HepG2 (cell line): ENCODE measurements around the gene CNBD2. TPM values are rescaled to one million over a fixed set of nuclear protein-coding genes. Genes with fewer than 3 reads are reported as not detected.
A peak's percentile ranks its signal among the peaks of the same experiment; 100 is the strongest.

Experiments
- ATAC-seq: fragments of 200-7000 bp; cut with Tn5 transposase; 3 replicates; pipeline ENCODE4 v1.9.1; 2020; ENCODE audit warnings: mild to moderate bottlenecking, moderate library complexity
- BruUV-seq: library from RNA; stranded (reverse); fragments of 400-500 nt; replicated peaks from 2 replicates; lab custom pipeline; 2021; lab: Mats Ljungman, UMichigan
- CTCF ChIA-PET: fragments of 300-600 bp; formaldehyde crosslinking; extraction: SDS; loops from one replicate; lab custom pipeline; 2021; ENCODE audit warnings: low total read pairs, inconsistent platforms, low intra/inter-chr PET ratio; lab: Yijun Ruan, JAX
- POLR2A ChIA-PET: fragments of 350-600 bp; sonication (Branson Sonifier 250); formaldehyde crosslinking; loops from one replicate; lab custom pipeline; 2020; ENCODE audit warnings: antibody characterized with exemption, inconsistent platforms; lab: Yijun Ruan, JAX
- DNase-seq: peaks from one replicate; pipeline ENCODE4 v3.0.0-alpha.2; 2015; ENCODE audit warnings: low spot score
- FAIRE-seq: peaks from 3 replicates; lab custom pipeline; 2011; peaks lifted over from hg19 to GRCh38; lab: Jason Lieb, UNC
- H2AFZ ChIP-seq: one replicate; pipeline ENCODE4 v1.6.1; 2011; ENCODE audit warnings: low read length, inconsistent platforms
- H3K27ac ChIP-seq: fragments of 300-600 bp; 3 replicates; pipeline ENCODE4 v1.8.0; 2011; ENCODE audit warnings: mixed run types, mild to moderate bottlenecking, mixed read lengths, low read length, inconsistent platforms; ENCODE audit not compliant: insufficient read depth; ENCODE audit errors: extremely low read length
- H3K27me3 ChIP-seq, 2 experiments: fragments of 200-600 bp in 1 of 2; 2 replicates in 1 of 2; 3 replicates in 1 of 2; pipeline versions ENCODE4 v1.6.0 to v1.8.0; 2011; ENCODE audit warnings: low read length in 2 of 2, mild to moderate bottlenecking in 2 of 2, moderate library complexity in 2 of 2, inconsistent platforms in 1 of 2; ENCODE audit not compliant: insufficient read depth in 2 of 2, control insufficient read depth in 1 of 2
- H3K36me3 ChIP-seq, 2 experiments: fragments of 200-600 bp in 1 of 2; replicated peaks in 1 of 2; 2 replicates in 1 of 2; 3 replicates in 1 of 2; pipeline versions ENCODE4 v1.5.1 to v1.8.0; 2011; ENCODE audit warnings: low read length in 2 of 2, inconsistent platforms in 1 of 2; ENCODE audit not compliant: insufficient read depth in 2 of 2, control insufficient read depth in 1 of 2
- H3K4me1 ChIP-seq: 2 replicates; pipeline ENCODE4 v1.5.1; 2012; ENCODE audit warnings: low read length, inconsistent platforms; ENCODE audit not compliant: insufficient read depth
- H3K4me2 ChIP-seq: 2 replicates; pipeline ENCODE4 v1.6.0; 2011; ENCODE audit warnings: low read depth, low read length, inconsistent platforms
- H3K4me3 ChIP-seq, 3 experiments: fragments of 200-600 bp in 1 of 3; sonication (generic), shearing (Covaris generic) in 1 of 3; replicated peaks in 1 of 3; 2 replicates each; pipeline ENCODE4 v1.5.1; 2011 to 2016; ENCODE audit warnings: low read length in 3 of 3, inconsistent platforms in 2 of 3, low read depth in 2 of 3, mild to moderate bottlenecking in 2 of 3, control low read depth in 1 of 3, mixed read lengths in 1 of 3; ENCODE audit not compliant: insufficient read depth in 1 of 3
- H3K79me2 ChIP-seq: one replicate; pipeline ENCODE4 v1.6.1; 2011; ENCODE audit warnings: low read length, inconsistent platforms; ENCODE audit not compliant: insufficient read depth
- H3K9ac ChIP-seq: 2 replicates; pipeline ENCODE4 v1.6.0; 2011; ENCODE audit warnings: mild to moderate bottlenecking, low read depth, low read length, inconsistent platforms; ENCODE audit not compliant: insufficient read depth
- H3K9me3 ChIP-seq: 2 replicates; pipeline ENCODE4 v1.5.1; 2012; ENCODE audit warnings: mild to moderate bottlenecking, low read length
- H4K20me1 ChIP-seq: 2 replicates; pipeline ENCODE4 v1.6.0; 2011; ENCODE audit warnings: inconsistent platforms, mild to moderate bottlenecking, low read length, moderate library complexity; ENCODE audit not compliant: insufficient read depth
- ARNT2 ChIP-seq: sonication (generic); formaldehyde crosslinking; IDR thresholded peaks from 2 replicates; pipeline ENCODE4 v1.8.0; 2022; ENCODE audit warnings: mild to moderate bottlenecking, low read depth, missing genetic modification reagents, moderate library complexity
- BORCS8-MEF2B ChIP-seq: sonication (generic); formaldehyde crosslinking; IDR thresholded peaks from 2 replicates; pipeline ENCODE4 v1.8.0; 2022; ENCODE audit warnings: mild to moderate bottlenecking, missing genetic modification reagents
- JUN ChIP-seq: sonication (generic); formaldehyde crosslinking; IDR thresholded peaks from 2 replicates; pipeline ENCODE4 v1.4.0; 2020; ENCODE audit warnings: mild to moderate bottlenecking, missing genetic modification reagents
- PAX8 ChIP-seq: sonication (generic); formaldehyde crosslinking; IDR thresholded peaks from 2 replicates; pipeline ENCODE4 v1.8.0; 2022; ENCODE audit warnings: mild to moderate bottlenecking, missing genetic modification reagents, borderline replicate concordance
- POLR2A ChIP-seq, 2 experiments: IDR thresholded peaks; 2 replicates each; pipeline ENCODE4 v1.6.1; 2011; ENCODE audit warnings: low read depth in 2 of 2, low read length in 2 of 2, mild to moderate bottlenecking in 1 of 2, moderate library complexity in 1 of 2; ENCODE audit not compliant: insufficient read depth in 1 of 2
- ZBTB1 ChIP-seq: sonication (generic); formaldehyde crosslinking; IDR thresholded peaks from 2 replicates; pipeline ENCODE4 v1.4.0; 2020; ENCODE audit warnings: missing genetic modification reagents, borderline replicate concordance
- ZBTB3 ChIP-seq: sonication (generic); formaldehyde crosslinking; IDR thresholded peaks from 2 replicates; pipeline ENCODE4 v1.4.0; 2020; ENCODE audit warnings: low read depth, mild to moderate bottlenecking, moderate library complexity, missing genetic modification reagents, borderline replicate concordance
- ZEB1 ChIP-seq: IDR thresholded peaks from 2 replicates; pipeline ENCODE4 v1.6.1; 2012; ENCODE audit warnings: mild to moderate bottlenecking, low read depth, inconsistent platforms; ENCODE audit not compliant: insufficient replicate concordance
- ZFP62 ChIP-seq: sonication (generic); formaldehyde crosslinking; IDR thresholded peaks from 2 replicates; pipeline ENCODE4 v1.4.0; 2020; ENCODE audit warnings: missing genetic modification reagents
- ZFY ChIP-seq: sonication (generic); formaldehyde crosslinking; IDR thresholded peaks from 2 replicates; pipeline ENCODE4 v1.4.0; 2020; ENCODE audit warnings: missing genetic modification reagents
- ZNF143 ChIP-seq: sonication (generic); formaldehyde crosslinking; IDR thresholded peaks from 2 replicates; pipeline ENCODE4 v1.4.0; 2020; ENCODE audit warnings: missing genetic modification reagents
- ZNF331 ChIP-seq: sonication (generic); formaldehyde crosslinking; IDR thresholded peaks from 2 replicates; pipeline ENCODE4 v1.4.0; 2020; ENCODE audit warnings: missing genetic modification reagents
- ZNF670 ChIP-seq: sonication (generic); formaldehyde crosslinking; IDR thresholded peaks from 2 replicates; pipeline ENCODE4 v1.8.0; 2022; ENCODE audit warnings: mild to moderate bottlenecking, missing genetic modification reagents, borderline replicate concordance
- ZSCAN21 ChIP-seq: sonication (generic); formaldehyde crosslinking; IDR thresholded peaks from 2 replicates; pipeline ENCODE4 v1.8.0; 2022; ENCODE audit warnings: mild to moderate bottlenecking, missing genetic modification reagents, moderate library complexity, borderline replicate concordance
- WGBS: methylation state at CpG from one replicate; pipeline ENCODE4 v1.1.6; 2017; ENCODE audit warnings: low lambda C conversion rate; 5-methylcytosine and 5-hydroxymethylcytosine counted together
- in situ Hi-C: cut with HindIII; loops from 2 replicates; pipeline ENCODE4 v1.10.0; 2017; ENCODE audit warnings: low pct_unique_long_range_greater_than_20kb; ENCODE audit not compliant: extremely low pct_ligation_motif_present
- intact Hi-C: fragments of 100-400 bp; cut with micrococcal nuclease; formaldehyde crosslinking; loops from one replicate; pipeline ENCODE4 v1.10.0; 2022; ENCODE audit not compliant: unreplicated experiment
- polyA plus RNA-seq, 8 experiments: library from polyadenylated mRNA; depleted of rRNA in 3 of 8; stranded (reverse) in 7 of 8; unstranded in 1 of 8; fragments of >200 nt; fragmentation: Illumina TruSeq in 4 of 8; extraction: Trizol in 4 of 8; gene quantifications; 2 replicates each; pipeline versions ENCODE4 v1.2.1 to v1.2.3, GENCODE V29; 2011 to 2016; ENCODE audit warnings: low read depth in 4 of 8, missing spikeins in 1 of 8, mixed read lengths in 1 of 8; ENCODE audit not compliant: insufficient read depth in 1 of 8
- total RNA-seq, 5 experiments: library from RNA; depleted of rRNA; stranded (reverse); fragments of >200 nt; fragmentation: Illumina TruSeq; extraction: Trizol; gene quantifications; 2 replicates each; pipeline ENCODE4 v1.2.3, GENCODE V29; 2016; ENCODE audit warnings: low read depth in 1 of 5
- TF ChIP-seq, protein P1 (sequence below): sonication (generic); formaldehyde crosslinking; IDR thresholded peaks from 2 replicates; pipeline ENCODE4 v1.4.0; 2020; ENCODE audit warnings: mild to moderate bottlenecking, missing genetic modification reagents, borderline replicate concordance
- TF ChIP-seq, protein P2 (sequence below): sonication (generic); formaldehyde crosslinking; IDR thresholded peaks from 2 replicates; pipeline ENCODE4 v1.8.1; 2022; ENCODE audit warnings: low read depth, mild to moderate bottlenecking, missing genetic modification reagents

CNBD2 gene
- total and polyA plus RNA-seq, 2 of the 13 experiments (the other 11 are each of a cell fraction or from before 2014, with no cell fraction given) = 12.4 to 22.8 TPM

GRCh38 chr20:36050436-36051317 lies 82.3 kb downstream of the CNBD2 start:
- Histone ChIP-seq H3K9ac (peak overlapping the region; percentile 100), H3K4me2 (peak overlapping the region; percentile 71), H3K4me3 (peak overlapping the region; percentile 87 to 99 (median 94)), H3K4me1 (peaks cover 50% of the 10 kb centered on the region), H3K36me3 (no peaks in the 10 kb centered on the region), H3K79me2 (peaks cover 47% of the 10 kb centered on the region), H3K27ac (peak overlapping the region; percentile 95), H4K20me1 (peaks cover 36% of the 10 kb centered on the region), H3K27me3 (no peaks in the 10 kb centered on the region), H3K9me3 (no peaks in the 10 kb centered on the region), H2AFZ (peak overlapping the region; percentile 85)
- ATAC-seq = peak; percentile 97
- peak; percentile 87 for DNase-seq
- CTCF ChIA-PET = no interaction called here
- intact Hi-C loops = no loop called here
- in situ Hi-C loops = no loop called here
- no peak for FAIRE-seq
- POLR2A ChIA-PET = interaction anchor here (1.0 to 2.2 kb wide), 6 partner anchors 14 to 308 kb away, joined by 4 to 9 read pairs (median 6); partner anchors contain the start of gene SCAND1
- BruUV-seq = no TSS peak
- 1% methylated on average over 58 of the region's 75 CpGs for WGBS
- TF ChIP-seq ZNF143 (CRISPR knock-in tag) (peak; percentile 59; the same call in 1 of the 2 replicates), ZBTB1 (CRISPR knock-in tag) (no peak), ZEB1 (no peak), ZNF331 (CRISPR knock-in tag) (peak; percentile 92), ZFY (CRISPR knock-in tag) (peak; percentile 96), ZNF670 (peak; percentile 99; the same call in 1 of the 2 replicates), POLR2A (IDR thresholded peaks at IDR 0.05; ENCODE audit: insufficient read depth in 1 of 2, low read depth in 2 of 2, low read length in 2 of 2) (peak; percentile 99), ZSCAN21 (peak; percentile 95), ZFP62 (no peak), ZBTB3 (peak; percentile 96), BORCS8-MEF2B (CRISPR knock-in tag) (peak; percentile 94), JUN (CRISPR knock-in tag) (peak; percentile 53; the same call in 1 of the 2 replicates), ARNT2 (CRISPR knock-in tag) (peak; percentile 82), PAX8 (CRISPR knock-in tag) (peak; percentile 99)
- TF ChIP-seq, protein P1, sequence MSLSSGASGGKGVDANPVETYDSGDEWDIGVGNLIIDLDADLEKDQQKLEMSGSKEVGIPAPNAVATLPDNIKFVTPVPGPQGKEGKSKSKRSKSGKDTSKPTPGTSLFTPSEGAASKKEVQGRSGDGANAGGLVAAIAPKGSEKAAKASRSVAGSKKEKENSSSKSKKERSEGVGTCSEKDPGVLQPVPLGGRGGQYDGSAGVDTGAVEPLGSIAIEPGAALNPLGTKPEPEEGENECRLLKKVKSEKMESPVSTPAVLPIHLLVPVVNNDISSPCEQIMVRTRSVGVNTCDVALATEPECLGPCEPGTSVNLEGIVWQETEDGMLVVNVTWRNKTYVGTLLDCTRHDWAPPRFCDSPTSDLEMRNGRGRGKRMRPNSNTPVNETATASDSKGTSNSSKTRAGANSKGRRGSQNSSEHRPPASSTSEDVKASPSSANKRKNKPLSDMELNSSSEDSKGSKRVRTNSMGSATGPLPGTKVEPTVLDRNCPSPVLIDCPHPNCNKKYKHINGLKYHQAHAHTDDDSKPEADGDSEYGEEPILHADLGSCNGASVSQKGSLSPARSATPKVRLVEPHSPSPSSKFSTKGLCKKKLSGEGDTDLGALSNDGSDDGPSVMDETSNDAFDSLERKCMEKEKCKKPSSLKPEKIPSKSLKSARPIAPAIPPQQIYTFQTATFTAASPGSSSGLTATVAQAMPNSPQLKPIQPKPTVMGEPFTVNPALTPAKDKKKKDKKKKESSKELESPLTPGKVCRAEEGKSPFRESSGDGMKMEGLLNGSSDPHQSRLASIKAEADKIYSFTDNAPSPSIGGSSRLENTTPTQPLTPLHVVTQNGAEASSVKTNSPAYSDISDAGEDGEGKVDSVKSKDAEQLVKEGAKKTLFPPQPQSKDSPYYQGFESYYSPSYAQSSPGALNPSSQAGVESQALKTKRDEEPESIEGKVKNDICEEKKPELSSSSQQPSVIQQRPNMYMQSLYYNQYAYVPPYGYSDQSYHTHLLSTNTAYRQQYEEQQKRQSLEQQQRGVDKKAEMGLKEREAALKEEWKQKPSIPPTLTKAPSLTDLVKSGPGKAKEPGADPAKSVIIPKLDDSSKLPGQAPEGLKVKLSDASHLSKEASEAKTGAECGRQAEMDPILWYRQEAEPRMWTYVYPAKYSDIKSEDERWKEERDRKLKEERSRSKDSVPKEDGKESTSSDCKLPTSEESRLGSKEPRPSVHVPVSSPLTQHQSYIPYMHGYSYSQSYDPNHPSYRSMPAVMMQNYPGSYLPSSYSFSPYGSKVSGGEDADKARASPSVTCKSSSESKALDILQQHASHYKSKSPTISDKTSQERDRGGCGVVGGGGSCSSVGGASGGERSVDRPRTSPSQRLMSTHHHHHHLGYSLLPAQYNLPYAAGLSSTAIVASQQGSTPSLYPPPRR (CRISPR knock-in tag) = peak; percentile 86
- TF ChIP-seq, protein P2, sequence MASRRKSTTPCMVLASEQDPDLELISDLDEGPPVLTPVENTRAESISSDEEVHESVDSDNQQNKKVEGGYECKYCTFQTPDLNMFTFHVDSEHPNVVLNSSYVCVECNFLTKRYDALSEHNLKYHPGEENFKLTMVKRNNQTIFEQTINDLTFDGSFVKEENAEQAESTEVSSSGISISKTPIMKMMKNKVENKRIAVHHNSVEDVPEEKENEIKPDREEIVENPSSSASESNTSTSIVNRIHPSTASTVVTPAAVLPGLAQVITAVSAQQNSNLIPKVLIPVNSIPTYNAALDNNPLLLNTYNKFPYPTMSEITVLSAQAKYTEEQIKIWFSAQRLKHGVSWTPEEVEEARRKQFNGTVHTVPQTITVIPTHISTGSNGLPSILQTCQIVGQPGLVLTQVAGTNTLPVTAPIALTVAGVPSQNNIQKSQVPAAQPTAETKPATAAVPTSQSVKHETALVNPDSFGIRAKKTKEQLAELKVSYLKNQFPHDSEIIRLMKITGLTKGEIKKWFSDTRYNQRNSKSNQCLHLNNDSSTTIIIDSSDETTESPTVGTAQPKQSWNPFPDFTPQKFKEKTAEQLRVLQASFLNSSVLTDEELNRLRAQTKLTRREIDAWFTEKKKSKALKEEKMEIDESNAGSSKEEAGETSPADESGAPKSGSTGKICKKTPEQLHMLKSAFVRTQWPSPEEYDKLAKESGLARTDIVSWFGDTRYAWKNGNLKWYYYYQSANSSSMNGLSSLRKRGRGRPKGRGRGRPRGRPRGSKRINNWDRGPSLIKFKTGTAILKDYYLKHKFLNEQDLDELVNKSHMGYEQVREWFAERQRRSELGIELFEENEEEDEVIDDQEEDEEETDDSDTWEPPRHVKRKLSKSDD (CRISPR knock-in tag) = peak; percentile 80; the same call in 1 of the 2 replicates
